ENCODE data around the gene BCKDHA.
"Not testable (repeated sequence)": the region's sequence is repeated elsewhere in the genome, so short reads cannot be mapped to it uniquely, and the experiment has no call there.

The BCKDHA gene

GRCh38 chr19:41401483-41401882 is 3.9 kb downstream of the BCKDHA start:
- in situ Hi-C loops (cut with MboI; ENCODE audit: low sequenced_read_pairs), result no loop called here

GRCh38 chr19:41402010-41402409 is 4.4 kb downstream of the BCKDHA start:
- in situ Hi-C loops (cut with MboI; ENCODE audit: low sequenced_read_pairs), result no loop called here

- in situ Hi-C loops (cut with MboI; ENCODE audit: low sequenced_read_pairs), result no loop called here
Observed at GRCh38 chr19:41403181-41403970, 5.8 kb downstream of the BCKDHA start.

- in situ Hi-C loops (cut with MboI; ENCODE audit: low sequenced_read_pairs), result no loop called here
Observed at GRCh38 chr19:41405776-41406175, 8.2 kb downstream of the BCKDHA start.

GRCh38 chr19:41407271-41407670 is 9.7 kb downstream of the BCKDHA start:
- in situ Hi-C loops (cut with MboI; ENCODE audit: low sequenced_read_pairs), result no loop called here

GRCh38 chr19:41408256-41408655 is 10.6 kb downstream of the BCKDHA start:
- in situ Hi-C loops (cut with MboI; ENCODE audit: low sequenced_read_pairs), result no loop called here

- in situ Hi-C loops (cut with MboI; ENCODE audit: low sequenced_read_pairs), result not testable (repeated sequence)
Observed at GRCh38 chr19:41408846-41409245, 11.2 kb downstream of the BCKDHA start.

- in situ Hi-C loops (cut with MboI; ENCODE audit: low sequenced_read_pairs), result no loop called here
Observed at GRCh38 chr19:41409288-41409687, 11.7 kb downstream of the BCKDHA start.

- in situ Hi-C loops (cut with MboI; ENCODE audit: low sequenced_read_pairs), result no loop called here
Observed at GRCh38 chr19:41410336-41411054, 12.9 kb downstream of the BCKDHA start.

GRCh38 chr19:41411100-41411967 is 13.7 kb downstream of the BCKDHA start:
- in situ Hi-C loops (cut with MboI; ENCODE audit: low sequenced_read_pairs), result no loop called here

GRCh38 chr19:41411968-41412265 is 14.3 kb downstream of the BCKDHA start:
- in situ Hi-C loops (cut with MboI; ENCODE audit: low sequenced_read_pairs), result no loop called here

- in situ Hi-C loops (cut with MboI; ENCODE audit: low sequenced_read_pairs), result no loop called here
Observed at GRCh38 chr19:41412953-41413352, 15.3 kb downstream of the BCKDHA start.

- in situ Hi-C loops (cut with MboI; ENCODE audit: low sequenced_read_pairs), result no loop called here
Observed at GRCh38 chr19:41413947-41414346, 16.3 kb downstream of the BCKDHA start.

- in situ Hi-C loops (cut with MboI; ENCODE audit: low sequenced_read_pairs), result no loop called here
Observed at GRCh38 chr19:41414461-41414860, 16.8 kb downstream of the BCKDHA start.

- in situ Hi-C loops (cut with MboI; ENCODE audit: low sequenced_read_pairs), result no loop called here
Observed at GRCh38 chr19:41415154-41415571, 17.5 kb downstream of the BCKDHA start.

GRCh38 chr19:41416194-41416674 is 18.6 kb downstream of the BCKDHA start:
- in situ Hi-C loops (cut with MboI; ENCODE audit: low sequenced_read_pairs), result no loop called here

GRCh38 chr19:41420101-41420880 is 22.7 kb downstream of the BCKDHA start:
- in situ Hi-C loops (cut with MboI; ENCODE audit: low sequenced_read_pairs), result no loop called here

- in situ Hi-C loops (cut with MboI; ENCODE audit: low sequenced_read_pairs), result no loop called here
Observed at GRCh38 chr19:41421314-41421713, 23.7 kb downstream of the BCKDHA start.

- in situ Hi-C loops (cut with MboI; ENCODE audit: low sequenced_read_pairs), result no loop called here
Observed at GRCh38 chr19:41421973-41422372, 24.4 kb downstream of the BCKDHA start.

- in situ Hi-C loops (cut with MboI; ENCODE audit: low sequenced_read_pairs), result no loop called here
Observed at GRCh38 chr19:41422456-41422855, 24.8 kb downstream of the BCKDHA start.

GRCh38 chr19:41422955-41423354 is 25.3 kb downstream of the BCKDHA start:
- in situ Hi-C loops (cut with MboI; ENCODE audit: low sequenced_read_pairs), result no loop called here

Measured in HL-60/S4 treated with phorbol 12-myristate 13-acetate at 8.2 ng/mL for 4 days and 3 days (cell line).